Fibroblast of mammary gland (primary cell): ENCODE data around the gene ABCD4.
A peak's percentile ranks its signal among the peaks of the same experiment; 100 is the strongest.

Experiments
- DNase-seq: peaks from one replicate; pipeline ENCODE4 v3.0.0-alpha.2; 2010; ENCODE audit warnings: low read depth
- H3K4me3 ChIP-seq: 2 replicates; pipeline ENCODE4 v1.5.1; 2011; ENCODE audit warnings: low read depth, mild to moderate bottlenecking, low read length, moderate library complexity; ENCODE audit not compliant: control insufficient read depth
- CTCF ChIP-seq: conservative IDR thresholded peaks from 2 replicates; pipeline ENCODE4 v1.5.1; 2011; ENCODE audit warnings: low read depth, low read length, inconsistent platforms; ENCODE audit not compliant: control insufficient read depth, insufficient read depth

ABCD4 gene

DNA sequence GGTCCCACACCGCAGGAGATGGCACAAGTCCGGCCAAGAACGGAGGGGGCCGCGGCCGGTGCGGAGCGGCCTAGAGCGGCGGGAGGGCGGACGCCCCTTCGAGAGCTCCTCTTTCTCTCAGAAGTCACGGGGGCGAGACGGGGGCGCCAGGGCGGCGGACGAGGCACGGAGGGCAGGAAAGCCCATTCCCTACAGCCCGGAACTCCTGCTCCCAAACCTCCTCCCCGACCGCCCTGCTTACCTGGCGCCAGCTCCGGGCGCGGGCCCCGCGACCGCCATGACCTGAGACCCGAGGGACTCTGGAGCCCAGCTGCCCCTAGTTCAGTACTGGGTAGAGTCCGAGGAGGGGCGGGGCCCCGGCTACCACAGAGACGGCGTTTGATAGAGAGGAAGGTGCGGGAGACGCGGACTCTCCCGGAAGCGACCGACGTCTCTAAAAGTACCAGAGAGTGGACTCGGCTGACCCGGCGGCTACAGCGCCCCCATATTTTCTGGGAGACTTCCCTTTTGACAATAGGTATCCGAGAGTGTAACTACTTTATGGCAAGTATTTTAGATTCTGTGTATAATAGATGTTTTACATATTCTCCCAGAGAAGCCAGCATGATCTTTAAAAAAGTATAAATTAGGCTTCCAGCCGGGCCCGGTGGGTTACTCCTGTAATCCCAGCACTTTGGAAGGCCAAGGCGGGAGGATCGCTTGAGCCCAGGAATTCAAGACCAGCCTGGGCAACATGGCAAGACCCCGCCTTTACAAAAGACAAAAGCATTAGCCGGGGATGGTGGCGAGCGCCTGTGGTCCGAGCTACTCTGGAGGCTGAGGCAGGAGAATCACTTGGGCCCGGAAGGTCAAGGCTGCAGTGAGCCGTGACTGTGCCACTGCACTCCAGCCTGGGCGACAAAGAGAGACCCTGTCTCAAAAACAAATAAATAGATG is at the start of gene ABCD4:
Gene ABCD4 (minus strand): TSS at position 301 of the 936 bp plus-strand sequence. CDS start 22 bp downstream, at position 279.
- peak; percentile 30 for TF ChIP-seq CTCF
- peak; percentile 88 for DNase-seq
- peak within 1 kb of the TSS; percentile 93 for H3K4me3 ChIP-seq

GRCh38 chr14:74350928-74351323 is 48.2 kb upstream of the ABCD4 start:
- no peak for TF ChIP-seq CTCF
- no peak overlapping the region for H3K4me3 ChIP-seq
- no peak for DNase-seq

- DNase-seq: no peak
- no peak overlapping the region for H3K4me3 ChIP-seq
- TF ChIP-seq CTCF: no peak
These were observed 47.6 kb upstream of the ABCD4 start for GRCh38 chr14:74350211-74350927.

- H3K4me3 ChIP-seq: no peak overlapping the region
- no peak for DNase-seq
- TF ChIP-seq CTCF: no peak
These were observed 47.0 kb upstream of the ABCD4 start for GRCh38 chr14:74349757-74350156.

- no peak for DNase-seq
- TF ChIP-seq CTCF: no peak
- H3K4me3 ChIP-seq: no peak overlapping the region
These were observed 46.2 kb upstream of the ABCD4 start for GRCh38 chr14:74348735-74349463.

GRCh38 chr14:74348241-74348734 is 45.6 kb upstream of the ABCD4 start, which contains the start of gene VRTN:
Gene VRTN (plus strand): TSS chr14:74348471. CDS start chr14:74356784, 8,313 bp downstream.
- no peak within 1 kb of the TSS for H3K4me3 ChIP-seq
- no peak for DNase-seq
- TF ChIP-seq CTCF: no peak
